Measurements from ENCODE around the gene RTN4R. TPM values are rescaled to one million over a fixed set of nuclear protein-coding genes. Genes with fewer than 3 reads are reported as not detected.

Gene RTN4R
- total RNA-seq, 2 donors from 2014 or later: 1.4 to 1.5 TPM

- no peaks in the 10 kb centered on the region for H3K4me1 Mint-ChIP-seq (ENCODE audit: low read depth)
- H3K9me3 Mint-ChIP-seq: no peaks in the 10 kb centered on the region
- ATAC-seq (replicated peaks in 1 of 2): no peak
- no peaks in the 10 kb centered on the region for H3K36me3 Mint-ChIP-seq (ENCODE audit: insufficient read depth in 2 of 2)
- no peak for DNase-seq
- H3K4me3 Mint-ChIP-seq: no peak overlapping the region
- H3K27ac Mint-ChIP-seq: no peak overlapping the region
- no peaks in the 10 kb centered on the region for H3K27me3 Mint-ChIP-seq (ENCODE audit: low read depth)
Measured at GRCh38 chr22:20193761-20194494, 74.2 kb downstream of the RTN4R start.

- Mint-ChIP-seq H3K4me3 (no peak overlapping the region), H3K9me3 (no peaks in the 10 kb centered on the region), H3K27ac (no peak overlapping the region), H3K4me1 (ENCODE audit: low read depth) (no peaks in the 10 kb centered on the region), H3K27me3 (ENCODE audit: low read depth) (no peaks in the 10 kb centered on the region), H3K36me3 (ENCODE audit: insufficient read depth in 2 of 2) (no peaks in the 10 kb centered on the region)
- no peak for DNase-seq
- ATAC-seq (replicated peaks in 1 of 2): no peak
Measured at GRCh38 chr22:20192972-20193760, 75.0 kb downstream of the RTN4R start.

- DNase-seq: no peak
- Mint-ChIP-seq H3K4me3 (no peak overlapping the region), H3K27ac (no peak overlapping the region), H3K27me3 (ENCODE audit: low read depth) (no peaks in the 10 kb centered on the region), H3K9me3 (no peaks in the 10 kb centered on the region), H3K36me3 (ENCODE audit: insufficient read depth in 2 of 2) (no peaks in the 10 kb centered on the region), H3K4me1 (ENCODE audit: low read depth) (no peaks in the 10 kb centered on the region)
- no peak for ATAC-seq (replicated peaks in 1 of 2)
Measured at GRCh38 chr22:20192293-20192971, 75.7 kb downstream of the RTN4R start.

GRCh38 chr22:20191803-20192202 is 76.3 kb downstream of the RTN4R start:
- H3K27ac Mint-ChIP-seq: no peak overlapping the region
- no peak overlapping the region for H3K4me3 Mint-ChIP-seq
- ATAC-seq (replicated peaks in 1 of 2): no peak
- H3K4me1 Mint-ChIP-seq (ENCODE audit: low read depth): no peaks in the 10 kb centered on the region
- H3K36me3 Mint-ChIP-seq (ENCODE audit: insufficient read depth in 2 of 2): no peaks in the 10 kb centered on the region
- H3K27me3 Mint-ChIP-seq (ENCODE audit: low read depth): no peaks in the 10 kb centered on the region
- no peak for DNase-seq
- no peaks in the 10 kb centered on the region for H3K9me3 Mint-ChIP-seq

Other genes starting within 250 kb of the RTN4R start
- gene TANGO2, start 247.2 kb downstream of the RTN4R start, total RNA-seq: 10 to 100 TPM; 35.5 to 43.0 TPM
- gene DGCR8, start 188.1 kb downstream of the RTN4R start, total RNA-seq: 10 to 100 TPM; 44.2 to 46.6 TPM
- gene RANBP1, start 152.2 kb downstream of the RTN4R start, total RNA-seq: 100 to 1,000 TPM; 194 to 256 TPM
- gene TRMT2A, start 151.1 kb downstream of the RTN4R start, total RNA-seq: 10 to 100 TPM; 55.6 to 56.8 TPM
- 10 to 100 TPM; 41.6 to 47.6 TPM for gene ZDHHC8, start 136.5 kb downstream of the RTN4R start, total RNA-seq
- gene CCDC188, start 117.3 kb downstream of the RTN4R start, total RNA-seq: not detected
- gene DGCR6L, start 51.7 kb upstream of the RTN4R start, total RNA-seq: 10 to 100 TPM; 23.3 to 31.8 TPM
- 10 to 100 TPM in 1 of 2 donors, 1 to 10 TPM in 1; 8.3 to 11.7 TPM for gene ZNF74, start 125.8 kb upstream of the RTN4R start, total RNA-seq
- 1 to 10 TPM; 1.0 to 1.4 TPM for gene SCARF2, start 169.5 kb upstream of the RTN4R start, total RNA-seq
- gene KLHL22, start 227.5 kb upstream of the RTN4R start, total RNA-seq: 10 to 100 TPM; 21.4 to 26.5 TPM
- 100 to 1,000 TPM; 106 to 113 TPM for gene MED15, start 239.3 kb upstream of the RTN4R start, total RNA-seq